AG20443 (cell line): ENCODE data around the gene PTPRA.
A peak's percentile ranks its signal among the peaks of the same experiment; 100 is the strongest.
"Not testable (repeated sequence)": the region's sequence is repeated elsewhere in the genome, so short reads cannot be mapped to it uniquely, and the experiment has no call there.

Experiments
- DNase-seq: peaks from one replicate; pipeline ENCODE4 v3.0.0; 2012; ENCODE audit warnings: low spot score, mixed read lengths

The PTPRA gene

GRCh38 chr20:2998728-2999127, 125.4 kb downstream of the PTPRA start:
- no peak for DNase-seq

DNA sequence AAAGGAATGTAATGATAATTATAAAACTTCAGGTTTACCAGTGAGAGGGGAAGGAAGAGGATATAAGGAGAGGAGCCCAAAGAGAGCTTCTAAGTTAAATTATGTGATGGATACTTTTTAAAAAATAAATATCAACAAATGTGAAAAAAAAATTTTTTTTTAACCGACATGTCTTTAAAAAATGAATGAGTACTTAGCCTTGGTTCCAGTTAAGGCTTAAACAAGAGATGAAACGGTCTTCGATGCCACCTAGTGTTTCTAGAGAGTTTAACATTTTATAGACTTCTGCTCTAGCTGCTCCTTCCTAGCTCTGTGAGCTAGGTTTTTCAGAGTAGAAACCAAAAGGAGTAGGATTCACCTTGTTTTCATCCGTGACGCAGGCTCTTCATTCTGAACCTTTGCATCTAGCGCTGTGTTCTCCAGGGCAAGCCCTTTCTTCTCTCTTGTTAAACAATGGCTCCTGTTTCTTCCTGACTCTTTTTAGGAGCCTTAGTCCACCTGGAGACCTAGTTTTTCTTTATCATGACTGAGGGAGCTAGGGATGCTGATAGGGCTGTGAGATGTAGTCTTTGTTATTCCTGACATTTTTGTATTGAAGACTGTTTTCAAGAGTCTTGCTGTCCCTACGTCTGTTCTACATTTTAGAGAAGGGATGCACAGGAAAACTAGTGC, 127.7 kb downstream of the PTPRA start:
- peak; percentile 35 for DNase-seq

DNA sequence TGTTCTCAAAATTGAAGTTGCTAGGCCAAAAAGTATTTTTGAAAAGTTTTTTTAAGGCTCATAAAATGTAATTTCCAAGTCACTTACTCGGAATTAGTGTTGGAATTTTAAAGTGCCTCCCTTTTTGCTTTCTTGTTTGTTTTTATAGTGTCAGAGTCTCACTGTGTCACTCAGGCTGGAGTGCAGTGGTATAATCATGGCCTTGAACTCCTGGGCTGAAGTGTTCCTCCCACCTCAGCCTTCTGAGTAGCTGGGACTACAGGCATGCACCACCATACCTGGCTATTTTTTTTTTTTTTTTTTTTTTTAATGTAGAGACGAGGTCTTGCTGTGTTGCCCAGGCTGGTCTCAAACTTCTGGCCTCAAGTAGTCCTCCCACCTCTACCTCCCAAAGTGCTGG, 130.1 kb downstream of the PTPRA start:
- DNase-seq: no peak

DNA sequence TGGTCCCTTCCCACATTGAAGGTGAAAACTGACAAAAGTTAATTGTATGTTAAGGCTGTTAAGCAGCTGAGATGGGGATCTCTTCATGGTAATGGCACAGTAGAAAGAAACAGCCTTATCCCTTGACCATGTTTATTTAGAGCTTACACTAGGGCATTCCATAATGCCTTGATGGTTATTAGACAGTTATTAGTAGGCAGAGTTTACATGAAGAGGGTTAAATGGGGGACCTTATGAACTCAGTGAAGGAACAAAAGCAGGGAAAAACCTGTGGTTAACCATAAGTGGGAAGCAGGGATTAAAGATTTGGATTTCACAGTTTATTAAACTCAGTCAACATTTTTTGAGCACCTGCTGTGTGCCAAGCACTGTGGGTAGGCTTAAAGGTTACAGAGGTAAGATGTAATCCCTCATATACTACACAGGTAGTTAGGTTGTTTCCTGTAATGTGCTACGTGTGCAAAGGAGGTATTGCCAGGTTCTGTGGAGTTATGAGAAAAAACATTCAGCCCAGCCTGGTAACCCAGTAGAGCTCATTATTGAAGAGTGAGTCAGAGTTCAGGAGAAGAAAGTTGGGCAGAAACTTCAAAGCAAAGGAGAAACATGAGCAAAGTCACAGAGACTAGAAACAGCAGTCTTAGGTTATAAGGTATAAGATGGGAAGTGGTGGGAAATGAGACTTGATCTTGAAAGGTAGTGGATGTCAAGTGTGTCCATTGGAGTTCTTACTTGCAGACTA, 137.9 kb downstream of the PTPRA start:
- DNase-seq: peak; percentile 59

GRCh38 chr20:3011752-3012151, 138.5 kb downstream of the PTPRA start:
- DNase-seq: no peak

DNA sequence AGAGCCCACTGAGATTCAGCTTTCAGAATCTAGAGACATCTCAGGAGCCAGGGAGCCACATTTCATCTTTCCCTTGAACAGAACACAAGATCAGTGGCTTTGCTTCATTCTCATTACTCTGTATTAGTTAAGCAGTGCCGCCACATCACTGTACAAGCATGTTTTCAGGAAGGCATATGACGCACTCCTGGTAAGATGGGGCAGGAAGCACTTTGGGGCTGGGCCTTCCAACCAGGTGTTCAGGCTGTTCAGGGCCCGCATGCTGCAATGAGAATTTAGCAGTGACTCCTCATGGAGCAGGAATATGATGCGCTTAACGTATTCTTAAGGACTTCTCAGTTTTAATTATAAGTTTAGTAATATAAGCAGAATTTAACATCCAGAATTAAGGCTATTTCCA, 140.5 kb downstream of the PTPRA start:
- no peak for DNase-seq

DNA sequence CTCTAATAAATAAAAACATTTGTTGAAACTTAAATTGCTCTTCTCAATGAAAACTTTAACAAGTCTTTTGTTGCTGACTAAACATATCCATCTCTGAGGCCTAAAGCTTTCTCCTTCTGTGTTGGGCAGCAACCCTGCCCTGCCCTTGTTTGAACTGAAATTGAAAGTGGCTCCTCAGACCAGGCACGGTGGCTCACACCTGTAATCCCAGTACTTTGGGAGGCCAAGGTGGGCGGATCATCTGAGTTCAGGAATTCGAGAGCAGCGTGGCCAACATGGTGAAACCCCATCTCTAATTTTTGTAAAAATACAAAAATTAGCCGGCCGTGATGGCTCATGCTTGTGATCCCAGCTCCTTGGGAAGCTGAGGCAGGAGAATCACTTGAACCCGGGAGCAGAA, 140.9 kb downstream of the PTPRA start:
- no peak for DNase-seq

- DNase-seq: no peak
These were observed 141.4 kb downstream of the PTPRA start for GRCh38 chr20:3014662-3015061.

- not testable (repeated sequence) for DNase-seq
These were observed 142.0 kb downstream of the PTPRA start for GRCh38 chr20:3015302-3015701.

DNA sequence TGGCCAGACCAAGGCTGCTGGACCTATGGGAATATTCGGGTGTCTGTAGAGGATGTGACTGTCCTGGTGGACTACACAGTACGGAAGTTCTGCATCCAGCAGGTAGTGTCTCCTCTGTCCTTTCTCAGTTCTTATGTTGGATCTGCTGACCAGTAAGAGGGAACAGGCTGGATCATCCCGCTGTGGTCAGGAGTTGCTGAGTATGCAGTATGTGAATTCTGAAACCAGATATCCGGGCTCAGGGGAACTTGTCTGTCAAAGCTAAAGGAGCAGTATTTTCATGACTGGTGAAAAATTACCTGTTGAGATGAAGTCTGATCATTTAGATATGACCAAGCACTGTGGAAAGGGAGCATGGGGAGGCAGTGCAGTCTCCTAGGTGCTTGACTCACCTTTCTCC, 148.0 kb downstream of the PTPRA start:
- DNase-seq: no peak

DNA sequence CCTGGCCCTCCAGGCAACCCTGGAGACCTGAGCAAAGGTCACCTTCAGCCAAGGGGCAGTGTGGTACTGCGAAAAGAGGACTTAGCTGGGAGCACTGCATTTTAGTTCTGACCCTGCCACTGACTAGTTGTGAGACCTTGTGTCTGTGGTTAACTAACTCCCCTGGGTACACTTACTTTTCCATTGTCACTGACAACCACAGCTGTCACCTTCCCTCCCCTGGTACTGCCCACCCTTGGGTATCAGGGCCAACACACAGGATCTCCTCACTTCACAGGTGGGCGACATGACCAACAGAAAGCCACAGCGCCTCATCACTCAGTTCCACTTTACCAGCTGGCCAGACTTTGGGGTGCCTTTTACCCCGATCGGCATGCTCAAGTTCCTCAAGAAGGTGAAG, 148.5 kb downstream of the PTPRA start:
- DNase-seq: no peak

GRCh38 chr20:3022559-3023490, 149.5 kb downstream of the PTPRA start:
- DNase-seq: not testable (repeated sequence)

DNA sequence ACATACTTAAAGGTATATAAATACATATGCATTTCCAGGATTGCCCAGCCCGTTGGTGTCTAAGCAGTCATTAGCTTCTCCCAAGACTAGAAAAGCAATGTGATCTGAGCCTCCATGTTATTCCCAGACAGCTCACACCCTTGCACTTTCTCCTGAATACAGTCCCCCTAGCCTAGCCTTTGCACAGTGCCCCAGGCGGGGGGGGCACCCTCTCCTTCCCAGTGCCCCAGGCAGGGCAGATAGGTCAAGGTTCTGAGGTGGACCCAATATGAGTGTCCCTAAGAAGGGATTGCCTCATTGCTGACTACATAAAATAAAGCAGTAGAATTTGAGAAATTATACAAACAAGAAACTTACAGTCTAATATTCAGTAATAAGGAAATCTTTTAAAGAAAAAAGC, 154.7 kb downstream of the PTPRA start:
- DNase-seq: no peak

- DNase-seq: no peak
These were observed 158.4 kb downstream of the PTPRA start for GRCh38 chr20:3031524-3032147.

GRCh38 chr20:3032624-3033023, 159.3 kb downstream of the PTPRA start:
- no peak for DNase-seq

DNA sequence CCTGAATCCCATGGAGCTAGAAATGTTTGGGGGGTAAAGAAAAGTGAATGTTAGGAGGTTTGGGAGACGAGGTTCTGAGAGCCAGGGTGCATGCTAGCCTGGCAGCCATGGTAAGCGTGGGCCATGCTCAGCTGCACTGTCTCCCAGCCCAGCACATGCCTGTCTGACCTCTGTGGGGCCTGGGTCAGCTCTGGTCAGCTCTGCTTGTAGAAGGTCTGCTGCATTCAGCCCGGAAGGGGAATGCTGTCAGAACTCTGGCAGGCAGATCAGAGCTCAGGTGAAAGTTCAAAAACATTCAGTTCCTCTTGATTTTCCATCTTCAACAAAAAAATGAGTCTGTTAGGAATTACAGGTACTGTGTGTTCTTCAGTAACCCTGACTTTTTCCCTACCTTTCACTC, 164.4 kb downstream of the PTPRA start:
- DNase-seq: no peak

DNA sequence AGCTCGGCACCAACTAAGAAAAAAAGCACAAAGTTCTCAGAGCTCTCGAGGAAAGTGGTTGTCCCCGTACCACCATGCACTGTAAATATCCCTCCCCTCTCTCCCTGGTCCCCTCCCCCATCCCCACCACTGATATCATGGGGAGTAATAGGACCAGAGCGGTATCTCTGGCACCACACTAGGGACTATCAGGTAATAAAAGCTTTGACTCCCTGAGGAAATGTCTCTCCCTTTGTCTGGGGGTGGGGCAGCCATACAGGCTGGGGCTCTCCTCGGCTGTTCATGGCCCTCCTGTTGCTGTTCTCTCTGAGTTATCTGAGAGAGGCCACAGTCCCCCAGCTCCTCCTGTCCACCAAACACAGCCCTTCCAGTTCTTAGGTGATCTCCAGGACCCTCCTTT, 165.2 kb downstream of the PTPRA start:
- DNase-seq: no peak

DNA sequence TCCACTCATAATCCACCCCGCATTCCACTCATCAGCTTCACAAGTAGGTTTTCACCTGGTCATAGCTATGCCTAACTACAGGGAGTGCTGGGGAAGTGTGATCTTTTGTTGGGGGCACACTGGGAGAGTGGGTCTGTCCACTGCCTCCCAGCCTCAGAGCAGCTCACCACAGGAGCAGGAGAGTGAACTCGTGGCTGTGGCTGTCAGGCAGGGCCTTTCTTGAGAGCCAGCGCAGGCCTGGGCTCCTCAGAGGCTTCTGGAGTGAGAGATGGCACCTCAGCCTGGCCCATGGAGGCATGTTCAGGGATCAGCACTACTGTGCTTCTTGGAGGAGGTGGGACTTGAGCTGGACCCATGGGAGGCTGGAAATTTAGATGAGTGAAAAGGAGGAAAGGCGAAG, 166.1 kb downstream of the PTPRA start:
- no peak for DNase-seq

GRCh38 chr20:3040086-3040485, 166.8 kb downstream of the PTPRA start:
- no peak for DNase-seq

DNA sequence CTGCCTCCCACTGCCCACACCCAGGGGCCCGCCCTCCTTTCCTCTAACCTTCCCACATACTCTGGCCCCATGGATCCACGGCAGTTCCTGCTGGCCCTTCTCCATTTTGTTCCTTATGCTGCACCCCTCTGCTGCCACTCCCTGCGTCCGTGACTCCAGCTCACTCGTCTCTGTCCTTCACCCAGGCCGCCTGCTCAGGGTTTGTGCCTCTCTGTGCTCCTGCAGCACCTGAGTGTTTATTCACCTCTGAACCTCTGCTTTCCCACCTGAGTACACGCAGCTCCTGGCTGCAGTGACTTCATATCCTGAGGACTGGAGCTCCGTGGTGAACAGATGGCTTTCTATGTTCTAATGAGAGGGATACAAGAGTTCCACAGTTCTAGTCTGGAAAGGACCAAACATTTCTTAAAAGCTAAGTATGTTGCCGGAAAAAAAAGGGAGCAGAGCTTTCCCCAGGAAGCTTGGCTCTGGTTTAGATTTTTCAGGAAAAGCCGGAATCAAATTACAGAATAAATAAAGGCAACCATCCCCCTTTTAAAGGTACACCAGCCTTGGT, 168.7 kb downstream of the PTPRA start:
- DNase-seq: no peak

- DNase-seq: no peak
These were observed 169.3 kb downstream of the PTPRA start for GRCh38 chr20:3042625-3043024.

- DNase-seq: no peak
These were observed 170.0 kb downstream of the PTPRA start, which contains the start of gene GNRH2 for GRCh38 chr20:3043322-3043721. Gene GNRH2, plus strand, starts transcription at chr20:3043622. Its CDS starts 793 bp downstream, at chr20:3044415.
